NOMO-1 treated with DMSO at 0.1 percent for 48 hours (cell line): ENCODE results near the gene CRB2.

ENCODE experiments used
- DNase-seq: peaks from one replicate; lab custom pipeline; 2025; ENCODE audit not compliant: unreplicated experiment; lab: John Stamatoyannopoulos, UW

The CRB2 gene

DNA sequence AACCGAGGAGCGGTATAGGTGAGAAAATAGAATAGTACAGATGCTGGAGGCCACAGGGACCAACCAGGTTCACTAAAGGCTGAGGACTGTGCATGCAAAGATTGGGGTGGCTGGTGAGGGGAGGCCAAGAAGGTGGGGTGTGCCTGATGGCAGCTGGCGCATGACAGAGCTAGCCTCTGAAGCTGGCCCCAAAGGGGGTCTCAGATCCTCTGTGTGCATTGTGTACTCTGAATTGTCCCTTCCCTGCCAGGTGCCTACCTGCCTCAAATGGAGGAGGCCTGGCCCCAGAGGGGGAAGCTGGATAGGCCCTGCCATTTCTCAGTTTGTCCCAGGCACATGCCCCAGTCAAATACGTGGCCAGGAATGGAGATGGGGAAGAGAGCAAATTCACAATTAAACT lies 63.1 kb downstream of the CRB2 start:
- DNase-seq = no peak

DNA sequence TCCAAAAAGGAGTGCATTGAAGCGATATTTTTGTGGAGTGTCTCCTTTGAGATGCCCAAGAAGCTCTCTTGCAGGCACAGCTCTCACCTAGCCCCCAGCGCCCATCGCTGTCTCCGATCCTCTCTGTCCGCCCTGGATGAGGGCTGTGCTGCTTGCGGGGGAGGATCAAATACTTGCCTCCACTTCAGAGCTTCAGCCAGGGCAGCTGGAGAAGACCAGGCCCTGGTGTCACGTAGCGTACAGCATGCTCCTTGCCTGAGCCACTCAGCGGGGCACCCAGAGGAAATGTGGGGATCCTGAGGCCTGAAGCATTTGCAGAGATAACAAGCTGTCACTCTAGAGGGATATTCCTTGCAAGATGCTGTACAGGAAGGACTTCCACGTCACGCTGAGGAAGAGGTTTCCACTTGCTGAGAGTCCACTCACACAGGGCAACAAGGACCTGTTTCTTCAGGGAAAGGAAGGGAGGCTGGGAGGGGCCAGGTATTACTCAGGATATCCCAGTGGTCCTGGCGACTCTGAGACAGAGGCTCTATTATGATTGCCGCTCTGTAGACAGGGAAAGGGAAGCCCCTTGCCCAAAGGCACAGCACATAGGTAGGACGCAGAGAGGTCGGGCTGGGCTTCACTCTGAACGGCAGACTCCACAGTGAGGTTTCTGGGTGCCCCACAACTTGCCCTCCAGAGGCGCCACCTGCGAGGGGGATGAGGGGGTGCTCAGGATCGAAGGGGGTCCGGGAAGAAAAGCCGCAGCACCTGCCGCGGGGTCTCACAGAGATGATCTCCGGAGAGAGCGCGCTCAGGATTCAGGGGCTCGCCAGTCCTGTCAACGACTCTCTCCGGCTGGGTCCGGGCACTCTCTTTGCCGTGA lies 64.0 kb downstream of the CRB2 start:
- no peak for DNase-seq

DNA sequence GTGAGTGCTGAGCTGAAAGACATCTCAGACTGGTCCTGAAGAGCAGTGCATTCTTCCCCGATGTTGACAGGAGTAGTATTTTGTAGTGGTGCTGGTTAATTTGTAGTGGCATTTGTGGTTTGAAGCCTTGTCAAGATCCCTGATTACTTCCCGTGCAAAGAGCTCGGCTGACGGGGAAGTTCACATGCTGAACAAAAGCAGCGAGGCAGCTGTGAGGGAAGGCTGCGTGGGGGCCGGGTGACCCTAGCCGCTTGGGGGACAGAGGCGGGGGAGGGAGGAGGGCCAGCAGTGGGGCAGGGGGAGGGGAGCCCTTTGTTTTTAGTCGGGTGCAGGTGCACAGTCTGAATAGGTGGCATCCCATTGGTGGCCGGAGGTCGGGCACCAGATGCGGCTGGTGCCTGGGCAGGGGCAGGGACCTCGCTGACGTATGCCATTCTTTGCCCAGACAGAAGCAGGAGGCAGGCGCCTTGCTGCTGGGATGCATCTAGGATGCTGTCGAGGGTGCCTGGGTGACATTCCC lies 64.7 kb downstream of the CRB2 start:
- no peak for DNase-seq

DNA sequence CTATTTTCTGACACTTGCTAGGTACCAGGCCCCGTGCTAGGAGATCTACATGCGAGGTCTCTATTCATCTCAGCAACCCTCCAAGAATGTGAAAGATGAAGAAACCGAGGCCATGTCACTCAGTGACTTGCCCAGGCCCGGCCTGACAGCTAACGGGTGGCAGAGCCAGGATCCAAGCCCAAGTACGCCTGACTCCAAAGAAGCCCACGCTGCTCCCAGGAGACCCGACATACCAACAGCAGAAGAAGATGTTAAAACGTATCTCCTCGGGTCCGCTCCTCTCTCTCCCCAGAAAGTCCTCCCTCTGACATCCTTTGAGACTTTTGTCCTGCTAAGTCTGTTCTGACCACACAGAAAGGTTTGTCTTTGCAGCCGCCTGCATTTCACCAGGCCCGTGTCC lies 65.2 kb downstream of the CRB2 start:
- no peak for DNase-seq

DNA sequence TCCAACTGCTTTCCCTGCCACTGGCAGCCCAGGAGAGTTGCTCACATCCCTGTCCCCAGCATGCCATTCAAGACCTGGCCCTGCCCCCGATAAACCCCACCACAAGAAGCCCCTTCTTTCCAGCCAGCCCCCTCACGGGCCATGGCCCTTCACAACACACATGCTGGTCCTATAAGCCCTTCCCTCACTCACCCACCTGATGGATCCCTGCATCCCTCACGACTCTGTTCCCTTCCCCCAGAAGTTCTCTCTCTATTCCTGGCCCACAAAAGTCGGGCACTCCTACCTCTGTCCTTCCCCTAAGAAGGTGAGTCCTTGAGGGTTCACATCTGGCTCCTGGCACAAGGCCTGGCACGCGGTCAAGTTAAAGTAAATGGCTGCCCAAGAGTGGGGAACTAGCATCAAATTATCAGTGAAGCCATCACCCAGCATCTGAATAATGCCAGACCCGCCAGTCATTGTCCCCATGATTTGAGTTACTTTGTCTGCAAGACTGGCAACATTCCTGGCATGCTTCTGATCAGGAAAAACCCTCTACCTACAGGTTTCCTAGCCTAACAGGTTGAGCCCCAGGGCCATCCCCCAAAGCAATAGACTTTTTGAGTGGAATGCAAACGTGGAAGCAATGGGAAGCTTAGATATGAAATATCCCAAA lies 65.9 kb downstream of the CRB2 start:
- DNase-seq = no peak

DNA sequence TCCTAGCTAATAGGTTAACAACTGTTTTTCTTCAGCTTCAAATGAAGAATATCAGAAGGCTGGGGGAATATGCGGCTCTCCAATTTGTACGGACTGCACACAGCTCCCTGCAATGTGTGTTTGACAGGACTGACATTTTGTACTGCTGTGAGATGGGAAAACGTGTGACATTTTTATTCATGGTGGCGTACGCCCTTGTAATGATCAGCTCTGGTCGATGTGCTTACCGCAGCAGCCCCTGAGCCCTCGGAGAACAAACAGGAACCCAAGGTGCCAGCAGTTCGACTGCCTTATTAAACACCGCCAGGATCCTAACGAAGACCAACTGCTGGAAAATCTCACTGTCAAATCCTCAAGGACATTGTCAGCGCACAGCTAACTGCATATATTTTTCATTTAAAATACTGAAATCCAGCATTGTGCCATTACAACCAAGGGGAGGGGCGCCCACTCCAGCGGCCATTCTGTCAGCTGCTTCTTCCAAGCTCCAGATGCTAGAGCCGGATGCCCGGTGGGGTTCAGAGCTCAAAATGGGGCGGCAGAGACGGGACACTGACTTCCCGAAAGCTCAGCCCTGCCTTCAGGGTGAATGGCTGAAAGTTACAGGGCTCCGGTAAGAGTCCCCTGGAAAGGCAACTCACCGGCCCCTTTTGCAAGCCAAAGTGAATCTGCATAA lies 66.8 kb downstream of the CRB2 start:
- no peak for DNase-seq

DNA sequence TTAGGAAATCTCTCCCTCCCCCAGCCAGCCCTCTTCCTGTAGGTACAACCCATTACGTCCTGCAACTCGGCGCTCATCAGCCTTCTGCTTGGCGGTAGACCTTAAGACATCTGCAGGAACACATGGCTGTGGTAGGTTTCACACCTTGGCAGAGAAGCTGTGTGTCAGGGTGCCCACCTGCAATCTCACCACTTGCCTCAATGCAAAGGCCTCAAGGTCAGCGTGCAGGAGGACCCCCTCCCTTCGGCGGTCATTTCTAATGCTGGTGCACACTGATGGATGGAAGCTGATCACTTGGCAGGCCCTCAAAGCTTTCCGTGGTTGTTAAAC lies 67.3 kb downstream of the CRB2 start:
- DNase-seq = no peak

DNA sequence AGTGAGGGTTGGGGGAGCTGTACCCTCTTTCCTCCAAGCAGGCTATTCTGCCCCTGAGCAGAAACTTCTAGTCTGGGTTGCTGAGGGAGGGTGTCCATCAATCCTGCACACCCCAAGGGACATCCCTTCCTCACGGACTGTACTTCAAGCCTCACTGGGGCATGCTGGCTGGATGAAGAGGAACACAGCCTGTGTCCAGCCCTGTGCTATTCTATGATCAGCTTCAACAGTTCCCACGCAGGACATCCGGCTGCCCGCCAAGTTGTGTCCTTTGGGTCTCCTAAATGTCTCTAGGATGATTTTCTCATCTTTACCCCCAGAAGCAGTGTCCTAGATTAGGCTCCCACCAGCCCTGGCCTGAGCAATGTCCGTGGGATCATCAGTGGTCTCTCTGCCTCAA lies 68.1 kb downstream of the CRB2 start:
- no peak for DNase-seq

DNA sequence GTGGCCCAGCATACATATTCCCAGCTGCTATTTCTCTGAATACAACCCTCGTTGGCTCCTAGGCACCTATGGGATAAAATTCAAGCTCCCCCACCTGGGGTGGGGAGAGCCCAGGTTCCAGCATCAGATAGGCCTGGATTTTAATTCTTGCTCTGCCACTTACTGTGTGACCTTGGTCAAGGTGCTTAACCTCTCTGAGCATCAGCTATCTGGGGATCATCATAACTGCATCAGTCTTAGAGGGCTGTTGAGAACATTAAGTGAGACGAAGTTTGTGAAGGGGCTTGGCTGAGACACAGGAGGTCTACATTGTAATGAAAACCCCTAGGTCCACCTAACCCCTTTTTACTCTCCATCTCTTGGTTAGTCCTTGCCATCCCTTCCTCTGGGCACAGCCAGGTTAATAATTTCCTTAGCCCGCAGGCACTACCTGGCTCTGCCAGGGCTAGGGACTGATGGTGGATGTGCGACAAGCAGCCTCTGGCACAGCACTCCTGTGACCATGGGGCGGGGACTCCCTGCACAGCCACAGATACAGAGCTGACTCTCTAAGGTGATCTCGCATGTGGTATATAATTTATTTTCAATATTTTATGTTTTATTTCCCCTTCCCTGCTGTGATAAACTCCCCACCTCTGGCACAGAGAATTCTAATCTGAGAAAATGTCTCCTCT lies 68.7 kb downstream of the CRB2 start:
- no peak for DNase-seq

DNA sequence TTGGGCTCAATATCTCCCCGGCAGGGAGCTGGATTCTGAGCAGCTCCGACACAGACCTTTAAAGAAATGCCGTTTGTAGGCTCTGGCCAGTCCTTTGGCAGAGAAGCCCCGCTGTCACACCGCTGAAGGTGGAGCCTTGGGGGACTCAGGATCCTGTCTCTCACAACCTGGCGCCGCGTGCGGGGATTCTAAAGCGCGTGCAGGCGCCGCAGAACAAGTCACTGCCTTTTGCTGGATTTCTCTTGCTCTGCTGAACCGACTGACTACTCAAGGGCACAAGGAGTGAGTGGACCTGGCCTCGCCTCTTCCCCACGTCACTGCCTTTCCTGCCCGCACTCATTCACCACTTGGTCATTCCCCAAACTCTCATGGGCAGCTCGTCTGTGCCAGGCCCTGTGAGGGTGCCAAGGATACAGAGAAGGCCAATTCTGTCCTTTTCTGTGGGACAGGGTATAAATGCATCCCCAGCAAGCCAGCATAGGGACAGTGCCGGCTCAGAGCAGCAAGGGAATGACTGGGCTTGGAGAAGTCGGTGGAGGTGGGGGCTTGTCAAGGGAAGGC lies 69.3 kb downstream of the CRB2 start:
- no peak for DNase-seq

DNA sequence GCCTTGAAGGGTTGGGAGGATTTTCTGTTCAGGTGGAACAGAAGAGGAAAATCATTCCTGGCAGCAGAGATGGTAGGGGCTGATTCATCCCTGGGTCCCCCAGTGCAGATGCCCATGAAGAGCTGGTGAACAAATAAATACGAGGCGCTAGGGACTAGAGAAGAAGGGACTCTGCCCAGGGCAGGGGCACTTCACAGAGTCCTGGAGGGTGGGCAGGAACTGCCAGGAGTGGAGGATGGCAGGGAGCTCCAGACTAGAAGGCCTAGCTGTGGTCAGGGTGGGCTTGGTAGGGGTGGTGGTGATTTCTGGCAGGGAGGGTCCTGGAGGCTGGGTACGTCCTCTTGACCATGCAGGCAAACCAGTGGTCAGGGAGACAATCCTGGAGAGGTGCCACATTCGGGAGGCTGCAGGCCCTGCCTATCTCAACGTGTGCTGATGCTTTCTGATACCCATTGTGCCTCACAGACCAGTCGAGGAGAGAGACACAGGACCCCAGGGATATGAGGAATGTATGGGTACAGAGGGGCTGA lies 69.9 kb downstream of the CRB2 start:
- DNase-seq = no peak

DNA sequence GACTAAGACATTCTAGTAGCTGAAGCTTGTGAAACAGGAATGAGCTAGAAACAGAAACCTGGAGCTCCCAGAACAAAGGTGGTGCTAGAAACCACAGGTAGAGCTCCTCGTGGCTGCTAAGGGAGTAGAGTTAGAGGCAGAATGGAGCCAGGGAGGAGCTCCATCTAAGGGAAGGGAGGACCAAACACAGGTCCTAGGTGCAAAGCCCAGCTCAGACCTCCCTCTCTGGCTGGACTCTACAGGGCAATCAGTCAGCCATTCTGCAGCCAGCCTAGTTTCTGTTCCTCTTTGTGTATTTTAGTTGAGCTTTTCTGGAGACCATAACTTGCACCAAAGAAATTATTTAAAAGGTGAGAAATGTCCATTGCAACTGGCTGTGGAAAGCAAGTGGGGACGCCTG lies 70.4 kb downstream of the CRB2 start:
- DNase-seq = peak; percentile 51
